ENCODE measurements around the gene PAFAH1B2.

Gene PAFAH1B2

DNA sequence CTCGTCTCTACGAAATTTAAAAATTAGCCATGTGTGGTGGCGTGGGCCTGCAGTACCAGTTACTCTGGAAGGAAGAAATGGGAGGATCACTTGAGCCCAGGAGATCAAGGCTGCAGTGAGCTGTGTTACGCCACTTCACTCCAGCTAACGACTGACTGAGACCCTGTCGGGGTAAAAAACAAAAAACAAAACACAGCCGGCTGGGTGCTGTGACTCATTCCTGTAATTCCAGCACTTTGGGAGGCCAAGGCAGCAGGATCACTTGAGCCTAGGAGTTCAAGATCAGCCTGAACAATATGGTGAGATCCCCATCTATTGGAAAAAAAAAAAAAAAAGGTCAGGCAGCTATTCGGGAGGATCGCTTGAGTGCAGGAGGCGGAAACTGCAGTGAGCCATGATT, 2.4 kb downstream of the PAFAH1B2 start:
- no peak overlapping the region for H3K9ac ChIP-seq (ENCODE audit: low read length)
- peaks cover 11% of the 10 kb centered on the region; the same call in 1 of the 2 replicates for H3K36me3 ChIP-seq (ENCODE audit: low read length)
- no peak overlapping the region for H3K27ac ChIP-seq (ENCODE audit: low read depth, low read length)
- no peak overlapping the region for H2AFZ ChIP-seq (ENCODE audit: low read depth, low read length, severe bottlenecking)
- H3K4me3 ChIP-seq (ENCODE audit: insufficient read depth, low read length, poor library complexity, severe bottlenecking): no peak overlapping the region
- peaks cover 72% of the 10 kb centered on the region for H3K79me2 ChIP-seq (ENCODE audit: insufficient read depth, low read length)
- H3K27me3 ChIP-seq (ENCODE audit: low read length): no peaks in the 10 kb centered on the region
- TF ChIP-seq, protein P1, sequence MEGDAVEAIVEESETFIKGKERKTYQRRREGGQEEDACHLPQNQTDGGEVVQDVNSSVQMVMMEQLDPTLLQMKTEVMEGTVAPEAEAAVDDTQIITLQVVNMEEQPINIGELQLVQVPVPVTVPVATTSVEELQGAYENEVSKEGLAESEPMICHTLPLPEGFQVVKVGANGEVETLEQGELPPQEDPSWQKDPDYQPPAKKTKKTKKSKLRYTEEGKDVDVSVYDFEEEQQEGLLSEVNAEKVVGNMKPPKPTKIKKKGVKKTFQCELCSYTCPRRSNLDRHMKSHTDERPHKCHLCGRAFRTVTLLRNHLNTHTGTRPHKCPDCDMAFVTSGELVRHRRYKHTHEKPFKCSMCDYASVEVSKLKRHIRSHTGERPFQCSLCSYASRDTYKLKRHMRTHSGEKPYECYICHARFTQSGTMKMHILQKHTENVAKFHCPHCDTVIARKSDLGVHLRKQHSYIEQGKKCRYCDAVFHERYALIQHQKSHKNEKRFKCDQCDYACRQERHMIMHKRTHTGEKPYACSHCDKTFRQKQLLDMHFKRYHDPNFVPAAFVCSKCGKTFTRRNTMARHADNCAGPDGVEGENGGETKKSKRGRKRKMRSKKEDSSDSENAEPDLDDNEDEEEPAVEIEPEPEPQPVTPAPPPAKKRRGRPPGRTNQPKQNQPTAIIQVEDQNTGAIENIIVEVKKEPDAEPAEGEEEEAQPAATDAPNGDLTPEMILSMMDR (IDR thresholded peaks at IDR 0.05; ENCODE audit: insufficient read depth, low read length, poor library complexity, severe bottlenecking): no peak
- TF ChIP-seq EZH2phosphoT487 (conservative IDR thresholded peaks at IDR 0.05; ENCODE audit: low read length): no peak
- H3K9me3 ChIP-seq (ENCODE audit: insufficient read depth, low read length): no peaks in the 10 kb centered on the region
- no peak overlapping the region for H3K4me2 ChIP-seq (ENCODE audit: low read depth, low read length, poor library complexity, severe bottlenecking)
- no peaks in the 10 kb centered on the region for H3K9me2 ChIP-seq (replicated peaks; ENCODE audit: insufficient read depth, low read length)
- H4K20me1 ChIP-seq (ENCODE audit: low read depth, low read length): peaks cover 30% of the 10 kb centered on the region
- H3F3A ChIP-seq (ENCODE audit: insufficient read depth): no peaks in the 10 kb centered on the region; the same call in 1 of the 2 replicates

DNA sequence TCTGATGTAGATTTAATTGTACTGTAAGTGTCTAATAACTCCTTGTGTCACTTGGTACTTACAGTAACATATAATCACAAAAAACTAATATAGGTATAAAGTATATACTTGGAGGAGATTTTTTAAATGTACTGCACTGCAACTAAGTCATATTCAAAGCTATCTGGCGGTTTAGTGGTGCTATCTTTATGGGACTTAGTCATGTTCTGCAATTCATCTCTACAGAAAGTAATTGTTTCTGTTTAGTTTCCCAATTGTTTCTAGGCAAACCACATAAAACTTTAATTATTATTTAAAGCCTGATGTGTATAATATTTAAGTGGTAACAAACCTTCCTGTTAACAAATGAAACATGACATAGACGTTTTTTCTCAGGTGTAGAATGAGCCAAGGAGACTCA, 8.0 kb downstream of the PAFAH1B2 start:
- peaks cover 16% of the 10 kb centered on the region; the same call in 1 of the 2 replicates for H3K36me3 ChIP-seq (ENCODE audit: low read length)
- H2AFZ ChIP-seq (ENCODE audit: low read depth, low read length, severe bottlenecking): no peak overlapping the region
- H4K20me1 ChIP-seq (ENCODE audit: low read depth, low read length): peaks cover 36% of the 10 kb centered on the region
- H3K4me3 ChIP-seq (ENCODE audit: insufficient read depth, low read length, poor library complexity, severe bottlenecking): no peak overlapping the region
- H3K79me2 ChIP-seq (ENCODE audit: insufficient read depth, low read length): peaks cover 99% of the 10 kb centered on the region
- no peak overlapping the region for H3K9ac ChIP-seq (ENCODE audit: low read length)
- no peaks in the 10 kb centered on the region for H3K27me3 ChIP-seq (ENCODE audit: low read length)
- no peak overlapping the region for H3K4me2 ChIP-seq (ENCODE audit: low read depth, low read length, poor library complexity, severe bottlenecking)
- H3F3A ChIP-seq (ENCODE audit: insufficient read depth): peaks cover 3% of the 10 kb centered on the region; the same call in 1 of the 2 replicates
- H3K9me3 ChIP-seq (ENCODE audit: insufficient read depth, low read length): no peaks in the 10 kb centered on the region
- H3K27ac ChIP-seq (ENCODE audit: low read depth, low read length): no peak overlapping the region
- no peaks in the 10 kb centered on the region for H3K9me2 ChIP-seq (replicated peaks; ENCODE audit: insufficient read depth, low read length)
- TF ChIP-seq, protein P1 (IDR thresholded peaks at IDR 0.05; ENCODE audit: insufficient read depth, low read length, poor library complexity, severe bottlenecking): no peak
- TF ChIP-seq EZH2phosphoT487 (conservative IDR thresholded peaks at IDR 0.05; ENCODE audit: low read length): no peak

- Histone ChIP-seq H4K20me1 (ENCODE audit: low read depth, low read length) (peaks cover 27% of the 10 kb centered on the region), H3K9me2 (replicated peaks; ENCODE audit: insufficient read depth, low read length) (no peaks in the 10 kb centered on the region), H3K9ac (ENCODE audit: low read length) (no peak overlapping the region), H3K27me3 (ENCODE audit: low read length) (no peaks in the 10 kb centered on the region), H3K4me3 (ENCODE audit: insufficient read depth, low read length, poor library complexity, severe bottlenecking) (no peak overlapping the region), H3K79me2 (ENCODE audit: insufficient read depth, low read length) (peaks cover 98% of the 10 kb centered on the region), H3K9me3 (ENCODE audit: insufficient read depth, low read length) (no peaks in the 10 kb centered on the region), H3K4me2 (ENCODE audit: low read depth, low read length, poor library complexity, severe bottlenecking) (no peak overlapping the region), H3K36me3 (ENCODE audit: low read length) (peaks cover 14% of the 10 kb centered on the region; the same call in 1 of the 2 replicates), H3K27ac (ENCODE audit: low read depth, low read length) (no peak overlapping the region), H3F3A (ENCODE audit: insufficient read depth) (peaks cover 3% of the 10 kb centered on the region; the same call in 1 of the 2 replicates), H2AFZ (ENCODE audit: low read depth, low read length, severe bottlenecking) (no peak overlapping the region)
- TF ChIP-seq EZH2phosphoT487 (conservative IDR thresholded peaks at IDR 0.05; ENCODE audit: low read length): no peak
- TF ChIP-seq, protein P1 (IDR thresholded peaks at IDR 0.05; ENCODE audit: insufficient read depth, low read length, poor library complexity, severe bottlenecking): no peak
Observed at GRCh38 chr11:117154468-117154867, 10.4 kb downstream of the PAFAH1B2 start.

Data from SU-DHL-6 (cell line).